C4-2B (cell line): ENCODE data around the gene TAF15.

Source experiments
- H3K27ac ChIP-seq: fragments of 450-650 bp; 2 replicates; pipeline ENCODE4 v1.5.1; 2017
- ZFX ChIP-seq: fragments of 450-650 bp; IDR thresholded peaks from 2 replicates; pipeline ENCODE4 v1.6.1; 2017
- TF ChIP-seq, protein P1 (sequence below): fragments of 450-650 bp; conservative IDR thresholded peaks from 2 replicates; pipeline ENCODE4 v1.5.1; 2017; ENCODE audit warnings: mild to moderate bottlenecking

TAF15 gene

DNA sequence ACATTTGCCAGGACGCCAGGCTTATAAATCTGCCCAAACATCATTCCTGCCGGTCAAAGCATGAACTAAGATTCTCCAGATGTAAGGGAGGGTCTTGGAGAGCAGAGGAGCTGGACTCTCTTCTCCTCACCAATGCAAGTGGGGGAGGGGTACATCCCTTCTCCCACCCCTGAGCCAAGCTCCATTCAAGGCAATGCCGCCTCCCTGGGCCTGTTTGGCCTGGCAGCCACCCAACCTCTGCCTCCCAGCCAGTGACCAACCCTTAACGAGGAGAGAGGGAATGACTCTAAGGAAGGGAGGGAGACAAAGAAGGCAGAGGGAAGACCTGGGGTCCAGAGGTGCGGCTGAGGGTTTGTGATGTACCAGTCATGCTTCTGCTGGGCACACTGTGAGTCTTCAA, 34.8 kb upstream of the TAF15 start:
- H3K27ac ChIP-seq = no peak overlapping the region
- no peak for TF ChIP-seq ZFX
- TF ChIP-seq, protein P1, sequence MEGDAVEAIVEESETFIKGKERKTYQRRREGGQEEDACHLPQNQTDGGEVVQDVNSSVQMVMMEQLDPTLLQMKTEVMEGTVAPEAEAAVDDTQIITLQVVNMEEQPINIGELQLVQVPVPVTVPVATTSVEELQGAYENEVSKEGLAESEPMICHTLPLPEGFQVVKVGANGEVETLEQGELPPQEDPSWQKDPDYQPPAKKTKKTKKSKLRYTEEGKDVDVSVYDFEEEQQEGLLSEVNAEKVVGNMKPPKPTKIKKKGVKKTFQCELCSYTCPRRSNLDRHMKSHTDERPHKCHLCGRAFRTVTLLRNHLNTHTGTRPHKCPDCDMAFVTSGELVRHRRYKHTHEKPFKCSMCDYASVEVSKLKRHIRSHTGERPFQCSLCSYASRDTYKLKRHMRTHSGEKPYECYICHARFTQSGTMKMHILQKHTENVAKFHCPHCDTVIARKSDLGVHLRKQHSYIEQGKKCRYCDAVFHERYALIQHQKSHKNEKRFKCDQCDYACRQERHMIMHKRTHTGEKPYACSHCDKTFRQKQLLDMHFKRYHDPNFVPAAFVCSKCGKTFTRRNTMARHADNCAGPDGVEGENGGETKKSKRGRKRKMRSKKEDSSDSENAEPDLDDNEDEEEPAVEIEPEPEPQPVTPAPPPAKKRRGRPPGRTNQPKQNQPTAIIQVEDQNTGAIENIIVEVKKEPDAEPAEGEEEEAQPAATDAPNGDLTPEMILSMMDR = no peak

DNA sequence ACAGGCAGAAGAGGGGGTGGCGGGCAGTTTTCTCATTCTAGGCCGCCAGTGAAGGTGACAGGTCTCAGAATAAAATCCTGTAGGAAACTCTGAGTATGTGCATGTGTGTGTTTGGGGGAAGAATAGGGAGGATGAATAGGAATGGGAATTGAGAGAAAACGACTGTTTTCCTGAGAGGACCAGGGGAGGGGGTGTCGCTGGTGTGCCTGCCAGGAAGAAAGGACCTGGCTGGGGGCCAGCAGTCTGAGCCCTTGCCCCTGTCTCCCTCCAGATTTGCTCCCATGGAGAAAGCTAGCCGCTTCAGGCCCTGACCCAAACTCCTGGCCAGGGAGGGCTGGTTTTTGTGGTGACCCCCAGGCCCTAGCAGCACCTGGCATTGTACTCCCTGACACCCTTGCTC, 34.2 kb upstream of the TAF15 start:
- TF ChIP-seq ZFX = no peak
- TF ChIP-seq, protein P1 = no peak
- H3K27ac ChIP-seq = no peak overlapping the region

DNA sequence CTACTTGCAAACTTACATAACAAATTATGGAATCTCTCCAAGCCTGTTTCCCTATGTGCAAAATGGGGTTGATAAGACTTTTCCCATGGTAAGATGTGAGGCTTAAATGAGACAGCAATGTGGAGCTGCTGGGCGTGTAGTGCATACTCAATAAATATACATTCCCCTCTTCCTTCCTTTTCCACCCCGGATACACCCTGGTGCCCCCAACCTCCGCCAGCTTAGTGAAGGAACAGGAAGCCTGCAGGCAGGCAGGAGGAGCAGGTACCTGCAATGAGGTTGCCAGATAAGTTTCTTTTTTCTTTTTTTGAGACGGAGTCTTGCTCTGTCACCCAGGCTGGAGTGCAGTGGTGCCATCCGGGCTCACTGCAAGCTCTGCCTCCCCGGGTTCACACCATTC, 33.7 kb upstream of the TAF15 start:
- TF ChIP-seq, protein P1 = no peak
- no peak for TF ChIP-seq ZFX
- no peak overlapping the region for H3K27ac ChIP-seq

DNA sequence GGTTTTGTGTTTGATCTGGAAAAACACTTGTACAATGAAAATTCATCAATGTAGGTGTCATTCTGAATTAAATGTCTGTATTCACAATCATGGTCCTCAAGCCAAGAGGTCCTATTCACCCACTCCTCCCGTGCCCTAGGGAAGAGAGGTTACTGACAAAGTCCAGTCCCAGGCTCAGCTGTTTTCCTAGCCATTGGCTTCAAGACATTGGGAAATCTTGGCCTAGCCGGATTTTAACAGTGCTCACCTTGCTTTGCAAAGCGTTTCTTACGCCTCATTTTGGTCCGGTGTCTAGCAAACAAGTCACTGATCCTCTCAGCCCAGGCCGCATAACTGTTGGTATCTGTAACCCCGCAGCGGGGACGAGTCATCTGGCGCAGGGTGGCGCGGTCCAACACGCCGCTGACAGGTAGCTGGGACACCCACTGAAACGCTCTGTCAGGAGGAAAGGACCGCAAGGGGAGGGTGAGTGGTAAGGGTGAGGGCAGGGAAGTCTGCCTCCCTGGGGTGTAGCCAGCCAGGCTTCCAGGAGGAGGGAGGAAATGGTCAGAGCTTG, 30.6 kb upstream of the TAF15 start:
- no peak overlapping the region for H3K27ac ChIP-seq

DNA sequence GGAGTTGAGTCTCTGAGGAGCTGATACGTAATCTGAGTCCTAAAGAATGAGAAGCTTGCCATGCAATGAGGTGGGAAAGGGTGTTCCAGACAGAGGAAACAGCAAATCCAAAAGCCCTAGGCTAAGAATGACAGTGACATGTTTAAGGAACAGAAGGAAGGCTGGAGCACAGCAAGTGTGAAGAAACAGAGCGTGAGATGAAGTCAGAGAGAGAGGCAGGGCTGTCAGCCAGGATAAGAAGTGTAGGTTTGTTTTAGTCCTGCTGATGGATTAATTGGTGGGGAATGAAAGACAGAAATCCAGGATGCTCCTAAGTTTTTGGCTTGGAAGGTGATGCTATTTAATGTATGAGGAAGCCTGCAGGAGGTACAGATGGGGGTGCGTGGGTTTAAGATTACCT, 28.3 kb upstream of the TAF15 start:
- TF ChIP-seq ZFX = no peak
- TF ChIP-seq, protein P1 = no peak
- H3K27ac ChIP-seq = no peak overlapping the region

More for the DNA sequence above, 30.6 kb upstream of the TAF15 start:
- TF ChIP-seq ZFX = no peak
- TF ChIP-seq, protein P1 = no peak

DNA sequence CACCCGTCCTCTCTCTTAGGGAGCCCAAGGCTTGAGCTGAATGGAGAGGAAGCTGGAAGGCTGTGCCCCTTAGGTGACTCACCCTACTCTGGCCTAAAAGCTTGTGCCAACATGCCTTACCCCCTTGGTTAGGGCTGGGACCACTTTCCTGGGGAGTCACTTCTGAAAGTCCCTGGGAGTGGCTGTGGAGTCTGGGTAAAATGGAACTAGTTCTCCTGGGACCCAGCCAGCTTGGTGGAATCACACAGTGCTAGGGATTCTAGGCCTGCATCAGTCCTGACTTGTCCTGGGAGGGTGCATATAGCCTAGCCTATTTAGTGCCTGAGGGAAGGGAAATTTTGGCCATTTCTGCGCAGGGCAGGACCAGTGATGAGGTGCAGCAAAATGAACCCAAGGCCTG, 24.4 kb upstream of the TAF15 start:
- peak overlapping the region; percentile 65; the same call in 1 of the 2 replicates for H3K27ac ChIP-seq
- TF ChIP-seq, protein P1 = no peak
- TF ChIP-seq ZFX = no peak

DNA sequence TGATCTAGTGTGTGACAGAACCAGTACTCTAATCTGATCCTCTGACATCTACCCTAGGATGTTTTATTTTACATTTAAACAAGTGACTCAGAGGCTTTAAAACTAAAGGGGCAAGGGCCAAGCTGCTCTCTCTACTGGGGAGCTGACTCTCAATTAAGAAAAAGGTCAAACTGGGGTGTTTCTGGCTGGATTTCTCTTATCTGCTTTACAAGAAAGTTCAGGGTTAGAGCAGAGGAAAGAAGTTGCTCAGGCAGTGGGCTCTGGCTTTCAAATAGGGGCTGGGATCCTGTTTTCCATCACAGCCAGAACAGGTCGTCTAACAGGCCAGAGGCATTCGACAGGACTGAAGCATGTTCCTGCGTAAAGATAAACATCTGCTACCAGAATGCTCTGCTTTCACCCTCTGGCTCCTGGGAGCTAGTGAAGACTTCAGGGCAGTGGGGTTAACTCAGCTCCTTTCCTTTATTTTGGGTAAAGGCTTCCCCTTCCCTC, 22.3 kb upstream of the TAF15 start:
- peak overlapping the region; percentile 45 for H3K27ac ChIP-seq
- TF ChIP-seq ZFX = no peak
- TF ChIP-seq, protein P1 = no peak
